H1 (cell line): ENCODE measurements around the gene DENND1A. TPM values are rescaled to one million over a fixed set of nuclear protein-coding genes. Genes with fewer than 3 reads are reported as not detected.

ENCODE experiments used
- CTCF ChIA-PET: fragments of 300-600 bp; sonication (Branson Sonifier 250); formaldehyde crosslinking; loops from one replicate; lab custom pipeline; 2021; ENCODE audit not compliant: partially characterized antibody; lab: Charles Lee
- POLR2A ChIA-PET: fragments of 300-600 bp; sonication (Branson Sonifier 250); formaldehyde crosslinking; loops from one replicate; lab custom pipeline; 2021; ENCODE audit warnings: inconsistent platforms; ENCODE audit not compliant: partially characterized antibody; lab: Charles Lee
- DNase-seq, 2 experiments: peaks; one replicate each; pipeline versions ENCODE4 v3.0.0 to v3.0.0-alpha.2; 2010 to 2022; ENCODE audit warnings: low spot score in 2 of 2, low read depth in 1 of 2, mixed read lengths in 1 of 2
- FAIRE-seq: peaks from 2 replicates; lab custom pipeline; 2011; peaks lifted over from hg19 to GRCh38; lab: Jason Lieb, UNC
- H2AFZ ChIP-seq: 2 replicates; pipeline ENCODE4 v1.8.1; 2012; ENCODE audit warnings: low read length, inconsistent platforms
- H2AK5ac ChIP-seq: 2 replicates; pipeline ENCODE4 v1.6.1; 2013; ENCODE audit warnings: low read depth, low read length
- H2BK120ac ChIP-seq: replicated peaks from 2 replicates; pipeline ENCODE3; 2013; ENCODE audit warnings: low read depth, low read length, inconsistent platforms
- H2BK12ac ChIP-seq: 2 replicates; pipeline ENCODE4 v1.6.1; 2013; ENCODE audit warnings: low read depth, low read length
- H2BK15ac ChIP-seq: 2 replicates; pipeline ENCODE4 v1.6.1; 2013; ENCODE audit warnings: low read length
- H2BK20ac ChIP-seq: 2 replicates; pipeline ENCODE4 v1.6.1; 2013; ENCODE audit warnings: low read length
- H2BK5ac ChIP-seq: 2 replicates; pipeline ENCODE4 v1.6.1; 2013; ENCODE audit warnings: low read depth, low read length
- H3K14ac ChIP-seq: 2 replicates; pipeline ENCODE4 v1.6.1; 2013; ENCODE audit warnings: inconsistent platforms; ENCODE audit not compliant: insufficient read length
- H3K18ac ChIP-seq: 2 replicates; pipeline ENCODE4 v1.6.1; 2013; ENCODE audit warnings: low read length; ENCODE audit errors: extremely low read depth
- H3K23ac ChIP-seq: 2 replicates; pipeline ENCODE4 v1.6.1; 2013; ENCODE audit warnings: inconsistent platforms; ENCODE audit not compliant: insufficient read length
- H3K23me2 ChIP-seq: 2 replicates; pipeline ENCODE4 v1.6.1; 2013; ENCODE audit warnings: low read depth, low read length
- H3K27ac ChIP-seq: 2 replicates; pipeline ENCODE4 v1.6.1; 2011; ENCODE audit warnings: low read depth, low read length, inconsistent platforms
- H3K27me3 ChIP-seq, 4 experiments: replicated peaks in 1 of 4; 1 replicate in 1 of 4; 2 replicates in 3 of 4; pipeline versions ENCODE4 v1.6.1 to v1.8.1; 2011 to 2013; ENCODE audit warnings: low read length in 3 of 4, mild to moderate bottlenecking in 3 of 4, inconsistent platforms in 2 of 4, mixed read lengths in 2 of 4, moderate library complexity in 1 of 4; ENCODE audit not compliant: control insufficient read depth in 3 of 4, insufficient read depth in 3 of 4; ENCODE audit errors: extremely low read depth in 1 of 4
- H3K36me3 ChIP-seq, 4 experiments: 2 replicates each; pipeline versions ENCODE4 v1.6.1 to v1.8.1; 2011 to 2013; ENCODE audit warnings: mild to moderate bottlenecking in 4 of 4, low read length in 3 of 4, moderate library complexity in 2 of 4, control low read depth in 1 of 4, inconsistent platforms in 1 of 4; ENCODE audit not compliant: insufficient read depth in 4 of 4, control insufficient read depth in 2 of 4
- H3K4ac ChIP-seq: replicated peaks from 2 replicates; pipeline ENCODE3; 2013; ENCODE audit warnings: low read length, low read depth, mixed read lengths, inconsistent platforms; ENCODE audit not compliant: insufficient read length
- H3K4me1 ChIP-seq, 4 experiments: replicated peaks in 1 of 4; 1 replicate in 1 of 4; 2 replicates in 3 of 4; pipeline versions ENCODE4 v1.6.1 to v1.8.1; 2011 to 2013; ENCODE audit warnings: low read length in 3 of 4, inconsistent platforms in 2 of 4, mixed read lengths in 1 of 4; ENCODE audit not compliant: insufficient read depth in 4 of 4, control insufficient read depth in 3 of 4
- H3K4me2 ChIP-seq, 2 experiments: 2 replicates each; pipeline versions ENCODE4 v1.6.1 to v1.8.1; 2011 to 2013; ENCODE audit warnings: low read depth in 2 of 2, low read length in 2 of 2, control low read depth in 1 of 2, inconsistent platforms in 1 of 2, mild to moderate bottlenecking in 1 of 2; ENCODE audit not compliant: insufficient read depth in 1 of 2
- H3K4me3 ChIP-seq, 4 experiments: fragments of 200-600, 300-600 bp in 1 of 4; sonication (generic), shearing (Covaris generic), sonication (Bioruptor Twin) in 1 of 4; 2 replicates each; pipeline versions ENCODE4 v1.5.1 to v1.8.1; 2011 to 2016; ENCODE audit warnings: low read length in 4 of 4, low read depth in 3 of 4, control low read depth in 2 of 4, inconsistent platforms in 2 of 4, mild to moderate bottlenecking in 2 of 4, mixed read lengths in 1 of 4, moderate library complexity in 1 of 4; ENCODE audit not compliant: insufficient read depth in 2 of 4; ENCODE audit errors: extremely low read depth in 1 of 4
- H3K56ac ChIP-seq: replicated peaks from 2 replicates; pipeline ENCODE3; 2013; ENCODE audit warnings: low read depth, mild to moderate bottlenecking, mixed read lengths, low read length, inconsistent platforms; ENCODE audit not compliant: insufficient read length
- H3K79me1 ChIP-seq: 2 replicates; pipeline ENCODE4 v1.6.1; 2013; ENCODE audit warnings: low read depth, low read length, control low read depth
- H3K79me2 ChIP-seq, 2 experiments: 2 replicates each; pipeline versions ENCODE4 v1.6.1 to v1.8.1; 2012 to 2013; ENCODE audit warnings: low read length in 2 of 2, mild to moderate bottlenecking in 2 of 2, inconsistent platforms in 1 of 2; ENCODE audit not compliant: insufficient read depth in 2 of 2, control insufficient read depth in 1 of 2
- H3K9ac ChIP-seq, 4 experiments: replicated peaks in 1 of 4; 1 replicate in 1 of 4; 2 replicates in 3 of 4; pipeline versions ENCODE4 v1.6.1 to v1.8.1; 2011 to 2013; ENCODE audit warnings: low read depth in 3 of 4, low read length in 3 of 4, control low read depth in 2 of 4, mild to moderate bottlenecking in 2 of 4, moderate library complexity in 2 of 4, inconsistent platforms in 1 of 4; ENCODE audit errors: extremely low read depth in 1 of 4
- H3K9me3 ChIP-seq, 2 experiments: 2 replicates each; pipeline versions ENCODE4 v1.6.1 to v1.8.1; 2012 to 2013; ENCODE audit warnings: mild to moderate bottlenecking in 2 of 2, moderate library complexity in 2 of 2, control low read depth in 1 of 2, inconsistent platforms in 1 of 2, low read depth in 1 of 2, low read length in 1 of 2, mixed read lengths in 1 of 2; ENCODE audit not compliant: insufficient read depth in 2 of 2
- H4K20me1 ChIP-seq, 2 experiments: replicated peaks in 1 of 2; 2 replicates each; pipeline versions ENCODE3 to v1.8.1; 2011 to 2013; ENCODE audit warnings: inconsistent platforms in 2 of 2, low read length in 2 of 2, mild to moderate bottlenecking in 1 of 2; ENCODE audit not compliant: insufficient read depth in 2 of 2, control insufficient read depth in 1 of 2
- H4K5ac ChIP-seq: 2 replicates; pipeline ENCODE4 v1.6.1; 2013; ENCODE audit warnings: low read length, low read depth, mixed read lengths, inconsistent platforms; ENCODE audit not compliant: insufficient read length
- H4K8ac ChIP-seq: 2 replicates; pipeline ENCODE4 v1.8.0; 2013; ENCODE audit warnings: mild to moderate bottlenecking, moderate library complexity, low read length, inconsistent platforms; ENCODE audit not compliant: insufficient read depth; ENCODE audit errors: extremely low read depth
- H4K91ac ChIP-seq: replicated peaks from 2 replicates; pipeline ENCODE3; 2013; ENCODE audit warnings: low read length, mixed read lengths, inconsistent platforms; ENCODE audit not compliant: insufficient read length
- BCL11A ChIP-seq, 2 experiments: IDR thresholded peaks; one replicate each; pipeline ENCODE4 v1.6.1; 2011; ENCODE audit warnings: low read depth in 2 of 2, low read length in 2 of 2, mild to moderate bottlenecking in 2 of 2
- KDM4A ChIP-seq: IDR thresholded peaks from one replicate; pipeline ENCODE4 v1.7.1; 2012; ENCODE audit warnings: low read depth, mild to moderate bottlenecking, moderate library complexity, low read length, inconsistent platforms; ENCODE audit not compliant: severe bottlenecking
- SAP30 ChIP-seq: fragments of 300-600 bp; sonication (generic); IDR thresholded peaks from 2 replicates; pipeline ENCODE4 v1.7.1; 2012; ENCODE audit warnings: low read length, moderate library complexity, mild to moderate bottlenecking, inconsistent platforms; ENCODE audit not compliant: insufficient read depth, insufficient replicate concordance
- WGBS, 2 experiments: shearing (Covaris generic) in 1 of 2; methylation state at CpG; one replicate each; pipeline versions ENCODE4 v1.1.6 to v1.1.7; 2013 to 2015; ENCODE audit warnings: low lambda C conversion rate in 2 of 2, mixed read lengths in 2 of 2, inconsistent platforms in 1 of 2, low coverage in 1 of 2, missing lambda C conversion rate in 1 of 2; ENCODE audit not compliant: insufficient replicate concordance in 2 of 2, insufficient coverage in 1 of 2, insufficient read length in 1 of 2; ENCODE audit errors: extremely low coverage in 1 of 2, missing lambda C conversion rate in 1 of 2; 5-methylcytosine and 5-hydroxymethylcytosine counted together
- polyA plus RNA-seq, 7 experiments: library from polyadenylated mRNA; depleted of rRNA in 3 of 7; stranded (reverse) in 5 of 7; unstranded in 2 of 7; fragments of >200 nt in 5 of 7; fragments of 200-250 nt in 2 of 7; gene quantifications; 1 replicate in 5 of 7; 2 replicates in 1 of 7; 4 replicates in 1 of 7; pipeline versions ENCODE4 v1.2.1 to v1.2.3, GENCODE V29; 2011 to 2013; ENCODE audit warnings: missing spikeins in 2 of 7, mixed read lengths in 2 of 7
- total RNA-seq: library from RNA; stranded (reverse); fragmentation: NEBNext Ultra II Directional; extraction: Animal tissue kit (Norgen Biotek cat#: 25700); gene quantifications from 2 replicates; pipeline ENCODE4 v1.2.1, GENCODE V29; 2021

DENND1A gene
- total and polyA plus RNA-seq, 2 of the 8 experiments (the other 6 are each of a cell fraction or from before 2014, with no cell fraction given), result 24.1 to 26.4 TPM

DNA sequence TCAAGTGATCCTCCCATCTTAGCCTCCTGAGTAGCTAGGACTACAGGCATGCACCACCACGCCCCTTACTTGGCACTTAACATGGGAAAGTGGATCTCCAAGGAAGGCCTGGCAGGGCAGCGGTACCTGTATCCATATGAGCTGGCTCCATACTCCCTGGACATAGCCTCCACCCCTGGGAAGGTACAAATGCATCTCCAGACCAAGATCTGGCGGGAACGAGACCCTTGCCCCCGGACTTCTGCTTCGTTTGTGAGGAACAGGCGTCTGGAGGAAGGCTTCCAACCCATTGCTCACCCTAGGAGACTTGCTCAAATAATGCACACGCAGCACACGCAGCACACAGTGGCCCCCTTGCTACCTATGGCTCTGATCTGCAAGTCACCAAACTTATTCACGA is 518.7 kb downstream of the DENND1A start:
- no peak overlapping the region for H2BK12ac ChIP-seq
- CTCF ChIA-PET, result interaction anchor here (1.1 to 4.9 kb wide), 5 partner anchors 9 to 30 kb away, joined by 3 to 40 read pairs (median 3); no protein-coding TSS in a partner anchor
- no peak overlapping the region for H3K56ac ChIP-seq
- H2AK5ac ChIP-seq, result no peak overlapping the region
- H2BK120ac ChIP-seq, result no peak overlapping the region
- TF ChIP-seq SAP30 (no peak), KDM4A (no peak), BCL11A (IDR thresholded peaks at IDR 0.05; ENCODE audit: low read depth in 2 of 2, low read length in 2 of 2) (no peak)
- H3K23ac ChIP-seq, result no peak overlapping the region
- no peak overlapping the region for H4K8ac ChIP-seq
- POLR2A ChIA-PET, result interaction anchor here (0.7 to 1.2 kb wide), 2 partner anchors 10 to 277 kb away, joined by 3 read pairs; no protein-coding TSS in a partner anchor
- H2BK5ac ChIP-seq, result no peak overlapping the region
- no peak overlapping the region for H2BK20ac ChIP-seq
- no peak overlapping the region for H3K14ac ChIP-seq
- no peaks in the 10 kb centered on the region for H3K9me3 ChIP-seq
- peaks cover 0 to 16% (median 8%) of the 10 kb centered on the region in 4 experiments; a peak in 6 of 7 replicates for H3K4me1 ChIP-seq
- no peak overlapping the region for H2BK15ac ChIP-seq
- no peaks in the 10 kb centered on the region for H3K23me2 ChIP-seq
- no peak overlapping the region for H3K27ac ChIP-seq
- DNase-seq, result no peak
- no peak overlapping the region for H3K9ac ChIP-seq
- no peak for FAIRE-seq
- no peak overlapping the region for H3K4ac ChIP-seq
- no peaks in the 10 kb centered on the region for H3K79me2 ChIP-seq
- H3K4me3 ChIP-seq, result no peak overlapping the region
- no peaks in the 10 kb centered on the region for H3K79me1 ChIP-seq
- WGBS, 2 experiments, result 88% methylated on average over 10 of the region's 10 CpGs; no CpG with 5 or more reads in 1 of the 2 experiments
- H2AFZ ChIP-seq, result no peak overlapping the region
- H3K4me2 ChIP-seq, result no peak overlapping the region
- H3K36me3 ChIP-seq, result no peaks in the 10 kb centered on the region; a peak in 1 of 8 replicates
- no peaks in the 10 kb centered on the region for H4K20me1 ChIP-seq
- no peak overlapping the region for H3K18ac ChIP-seq
- H3K27me3 ChIP-seq, result no peaks in the 10 kb centered on the region
- H4K91ac ChIP-seq, result no peak overlapping the region
- H4K5ac ChIP-seq, result no peak overlapping the region
